Measurements from ENCODE around the gene AHCYL1. TPM values are rescaled to one million over a fixed set of nuclear protein-coding genes. Genes with fewer than 3 reads are reported as not detected.

The AHCYL1 gene
- total RNA-seq, 1 experiment from 2014 or later: 89.0 TPM

DNA sequence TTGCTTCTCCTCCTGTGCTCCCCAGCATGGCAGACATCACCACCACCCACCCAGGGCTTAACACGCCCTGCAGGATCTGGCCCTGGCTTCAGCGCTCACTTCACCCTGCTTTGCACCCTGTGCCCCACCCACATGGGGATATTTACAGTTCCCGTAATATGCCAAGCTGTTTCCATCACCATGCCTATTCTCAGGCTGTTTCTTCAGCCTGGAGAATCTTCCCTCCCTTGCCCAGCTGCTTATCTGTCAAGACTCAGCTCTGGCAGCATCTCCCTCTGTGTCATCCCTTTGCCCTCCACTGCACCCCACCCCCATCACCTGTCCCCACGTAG, 3.6 kb upstream of the AHCYL1 start:
- peaks cover 5% of the 10 kb centered on the region for H3K23me2 ChIP-seq (ENCODE audit: insufficient read length, low read depth, low read length, poor library complexity, severe bottlenecking)
- H4K20me1 ChIP-seq (ENCODE audit: control insufficient read depth, insufficient read depth, insufficient read length): no peaks in the 10 kb centered on the region
- H3K23ac ChIP-seq (ENCODE audit: insufficient read length, low read depth, low read length): no peak overlapping the region
- no peaks in the 10 kb centered on the region for H3K9me3 ChIP-seq (ENCODE audit: control insufficient read depth, low read depth, low read length)
- Mint-ChIP-seq H3K4me3 (no peak overlapping the region), H3K27ac (peak overlapping the region in 1 of 3 experiments; percentile 84; a peak in 1 of 7 replicates), H3K36me3 (ENCODE audit: insufficient read depth in 1 of 3, low read depth in 3 of 3) (peaks cover 0 to 1% (median 0%) of the 10 kb centered on the region in 3 experiments; a peak in 2 of 7 replicates), H3K4me1 (peaks cover 18 to 31% of the 10 kb centered on the region in 2 experiments), H3K27me3 (ENCODE audit: low read depth) (peaks cover 5% of the 10 kb centered on the region), H3K9me3 (no peaks in the 10 kb centered on the region)
- DNase-seq: no peak
- H3K9ac ChIP-seq (ENCODE audit: extremely low read depth, insufficient read length, low read length): no peak overlapping the region
- H2BK12ac ChIP-seq (ENCODE audit: insufficient read length, low read depth, low read length): no peak overlapping the region
- H3K27ac ChIP-seq (ENCODE audit: insufficient read length, low read depth, low read length): no peak overlapping the region
- H3K4me1 ChIP-seq (ENCODE audit: insufficient read depth, low read length): peaks cover 5% of the 10 kb centered on the region; the same call in 1 of the 2 replicates
- H3T11ph ChIP-seq (ENCODE audit: low read length): no peak overlapping the region
- H3K14ac ChIP-seq (ENCODE audit: insufficient read depth, low read length): no peak overlapping the region
- no peak overlapping the region for H2BK15ac ChIP-seq (ENCODE audit: low read depth, low read length)
- no peaks in the 10 kb centered on the region for H3K79me1 ChIP-seq (ENCODE audit: insufficient read depth, low read depth, low read length, poor library complexity, severe bottlenecking)
- no peak overlapping the region for H2BK120ac ChIP-seq (ENCODE audit: low read depth, low read length, poor library complexity, severe bottlenecking)
- WGBS (ENCODE audit: extremely low coverage, insufficient read length, low lambda C conversion rate): no CpG with 5 or more reads among the region's 4 CpGs
- H3K4ac ChIP-seq (ENCODE audit: low read depth, low read length): no peak overlapping the region
- H2AFZ ChIP-seq (ENCODE audit: low read length): no peak overlapping the region
- H4K91ac ChIP-seq (ENCODE audit: insufficient read length, low read depth, low read length): no peak overlapping the region
- H4K8ac ChIP-seq (replicated peaks; ENCODE audit: insufficient read length, low read depth, low read length): no peak overlapping the region
- peaks cover 5% of the 10 kb centered on the region; the same call in 1 of the 2 replicates for H3K79me2 ChIP-seq (ENCODE audit: insufficient read depth, low read length)
- H3K56ac ChIP-seq (ENCODE audit: insufficient read length, low read depth, low read length): no peak overlapping the region
- no peak overlapping the region for H4K5ac ChIP-seq (ENCODE audit: insufficient read length, low read depth, low read length)
- no peak overlapping the region for H2BK5ac ChIP-seq (ENCODE audit: insufficient read length, low read length)
- H3K27me3 ChIP-seq (ENCODE audit: insufficient read depth, low read length): no peaks in the 10 kb centered on the region
- TF ChIP-seq, protein P1, sequence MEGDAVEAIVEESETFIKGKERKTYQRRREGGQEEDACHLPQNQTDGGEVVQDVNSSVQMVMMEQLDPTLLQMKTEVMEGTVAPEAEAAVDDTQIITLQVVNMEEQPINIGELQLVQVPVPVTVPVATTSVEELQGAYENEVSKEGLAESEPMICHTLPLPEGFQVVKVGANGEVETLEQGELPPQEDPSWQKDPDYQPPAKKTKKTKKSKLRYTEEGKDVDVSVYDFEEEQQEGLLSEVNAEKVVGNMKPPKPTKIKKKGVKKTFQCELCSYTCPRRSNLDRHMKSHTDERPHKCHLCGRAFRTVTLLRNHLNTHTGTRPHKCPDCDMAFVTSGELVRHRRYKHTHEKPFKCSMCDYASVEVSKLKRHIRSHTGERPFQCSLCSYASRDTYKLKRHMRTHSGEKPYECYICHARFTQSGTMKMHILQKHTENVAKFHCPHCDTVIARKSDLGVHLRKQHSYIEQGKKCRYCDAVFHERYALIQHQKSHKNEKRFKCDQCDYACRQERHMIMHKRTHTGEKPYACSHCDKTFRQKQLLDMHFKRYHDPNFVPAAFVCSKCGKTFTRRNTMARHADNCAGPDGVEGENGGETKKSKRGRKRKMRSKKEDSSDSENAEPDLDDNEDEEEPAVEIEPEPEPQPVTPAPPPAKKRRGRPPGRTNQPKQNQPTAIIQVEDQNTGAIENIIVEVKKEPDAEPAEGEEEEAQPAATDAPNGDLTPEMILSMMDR (conservative IDR thresholded peaks at IDR 0.05): no peak
- no peak overlapping the region for H3K4me2 ChIP-seq (ENCODE audit: insufficient read depth, insufficient read length, low read length)
- H2BK20ac ChIP-seq (ENCODE audit: low read depth, low read length, poor library complexity, severe bottlenecking): no peak overlapping the region
- no peak overlapping the region for H3K18ac ChIP-seq (ENCODE audit: insufficient read length, low read depth, low read length)
- H2AK5ac ChIP-seq (ENCODE audit: insufficient read length, low read length): no peak overlapping the region

All from H9 (cell line).